GM23338 (cell line): Measurements from ENCODE around the gene FEM1B. TPM values are rescaled to one million over a fixed set of nuclear protein-coding genes. Genes with fewer than 3 reads are reported as not detected.

Experiments used
- ATAC-seq: fragments of 200-7000 bp; cut with Tn5 transposase; 3 replicates; pipeline ENCODE4 v1.9.1; 2020
- DNase-seq: peaks from one replicate; pipeline ENCODE4 v3.0.0-alpha.2; 2015; ENCODE audit warnings: low spot score
- H2AFZ ChIP-seq: fragments of 200-600 bp; sonication (generic); 2 replicates; pipeline ENCODE4 v1.8.0; 2016; ENCODE audit warnings: antibody characterized with exemption, mild to moderate bottlenecking, moderate library complexity
- H3F3A ChIP-seq: fragments of 200-600 bp; sonication (generic); replicated peaks from 2 replicates; pipeline ENCODE4 v1.8.0; 2017; ENCODE audit warnings: antibody characterized with exemption, mixed run types, low read depth
- H3K27ac ChIP-seq: fragments of 200-600 bp; sonication (generic); 2 replicates; pipeline ENCODE4 v1.6.1; 2016; ENCODE audit warnings: low read depth
- H3K27me3 ChIP-seq: fragments of 200-600 bp; sonication (generic); 2 replicates; pipeline ENCODE4 v1.8.0; 2016; ENCODE audit warnings: mild to moderate bottlenecking, mixed run types, moderate library complexity; ENCODE audit not compliant: insufficient read depth
- H3K36me3 ChIP-seq: fragments of 200-600 bp; sonication (generic); 2 replicates; pipeline ENCODE4 v1.8.0; 2016; ENCODE audit warnings: mild to moderate bottlenecking; ENCODE audit not compliant: insufficient read depth
- H3K4me1 ChIP-seq: fragments of 200-600 bp; sonication (generic); 2 replicates; pipeline ENCODE4 v1.8.0; 2016; ENCODE audit warnings: mild to moderate bottlenecking, moderate library complexity; ENCODE audit not compliant: insufficient read depth
- H3K4me2 ChIP-seq: fragments of 200-600 bp; sonication (generic); 2 replicates; pipeline ENCODE4 v1.7.1; 2017; ENCODE audit warnings: mixed run types
- H3K4me3 ChIP-seq: fragments of 200-600 bp; sonication (generic); 2 replicates; pipeline ENCODE4 v1.6.1; 2016; ENCODE audit warnings: mixed run types
- H3K79me2 ChIP-seq: fragments of 200-600 bp; sonication (generic); replicated peaks from 2 replicates; pipeline ENCODE4 v1.8.0; 2017; ENCODE audit warnings: mild to moderate bottlenecking; ENCODE audit not compliant: insufficient read depth
- H3K9me2 ChIP-seq: fragments of 200-600 bp; sonication (generic); 2 replicates; pipeline ENCODE4 v1.8.0; 2017; ENCODE audit not compliant: insufficient read depth
- H4K20me1 ChIP-seq: fragments of 200-600 bp; sonication (generic); replicated peaks from 2 replicates; pipeline ENCODE4 v1.8.0; 2017; ENCODE audit warnings: mild to moderate bottlenecking; ENCODE audit not compliant: insufficient read depth
- H3K27ac Mint-ChIP-seq: 2 replicates; pipeline ENCODE4 v1.8.0; 2020; ENCODE audit warnings: inconsistent platforms, mild to moderate bottlenecking, moderate library complexity, mixed read lengths
- H3K27me3 Mint-ChIP-seq: 3 replicates; pipeline ENCODE4 v1.8.0; 2022; ENCODE audit warnings: low read depth, mild to moderate bottlenecking, moderate library complexity, mixed read lengths, inconsistent platforms; ENCODE audit not compliant: insufficient read depth, poor library complexity
- H3K36me3 Mint-ChIP-seq: 3 replicates; pipeline ENCODE4 v1.8.0; 2021; ENCODE audit warnings: low read depth, mild to moderate bottlenecking, inconsistent platforms, moderate library complexity, mixed read lengths
- H3K4me1 Mint-ChIP-seq: 3 replicates; pipeline ENCODE4 v1.8.0; 2020; ENCODE audit warnings: mild to moderate bottlenecking, inconsistent platforms, mixed read lengths
- H3K4me3 Mint-ChIP-seq: 3 replicates; pipeline ENCODE4 v1.8.0; 2021; ENCODE audit warnings: moderate library complexity, mild to moderate bottlenecking, inconsistent platforms, mixed read lengths
- H3K9me3 Mint-ChIP-seq: 3 replicates; pipeline ENCODE4 v1.8.0; 2020; ENCODE audit warnings: moderate library complexity, mild to moderate bottlenecking, inconsistent platforms, mixed read lengths
- CREB1 ChIP-seq: fragments of 250-450 bp; sonication (Bioruptor Pico); IDR thresholded peaks from 2 replicates; pipeline ENCODE4 v1.5.0; 2020; ENCODE audit warnings: low read depth, mild to moderate bottlenecking, moderate library complexity
- CTCF ChIP-seq, 2 experiments: fragments of 200-600 bp in 1 of 2; sonication (generic) in 1 of 2; conservative IDR thresholded peaks; 2 replicates each; pipeline versions ENCODE4 v1.5.1 to v1.6.1; 2016 to 2017; ENCODE audit warnings: antibody characterized with exemption in 2 of 2, low read depth in 2 of 2, mild to moderate bottlenecking in 2 of 2, moderate library complexity in 1 of 2
- EZH2 ChIP-seq: fragments of 200-600 bp; sonication (generic); IDR thresholded peaks from one replicate; pipeline ENCODE4 v1.8.0; 2017; ENCODE audit warnings: antibody characterized with exemption, mild to moderate bottlenecking, low read depth; ENCODE audit not compliant: unreplicated experiment
- EZH2phosphoT487 ChIP-seq: fragments of 200-600 bp; sonication (generic); IDR thresholded peaks from one replicate; pipeline ENCODE4 v1.8.1; 2018; ENCODE audit warnings: antibody characterized with exemption; ENCODE audit not compliant: unreplicated experiment
- JUNB ChIP-seq: IDR thresholded peaks from one replicate; pipeline ENCODE4 v1.6.1; 2016; ENCODE audit warnings: antibody characterized with exemption; ENCODE audit not compliant: unreplicated experiment
- NANOG ChIP-seq: IDR thresholded peaks from 2 replicates; pipeline ENCODE4 v1.6.1; 2016; ENCODE audit warnings: antibody characterized with exemption, borderline replicate concordance
- POLR2AphosphoS5 ChIP-seq: IDR thresholded peaks from 2 replicates; pipeline ENCODE4 v1.6.1; 2016; ENCODE audit warnings: antibody characterized with exemption, low read depth
- REST ChIP-seq: IDR thresholded peaks from one replicate; pipeline ENCODE4 v1.6.1; 2018; ENCODE audit warnings: antibody characterized with exemption; ENCODE audit not compliant: unreplicated experiment
- STAT1 ChIP-seq: IDR thresholded peaks from one replicate; pipeline ENCODE4 v1.6.1; 2016; ENCODE audit warnings: antibody characterized with exemption; ENCODE audit not compliant: unreplicated experiment
- ZNF114 ChIP-seq: fragments of 250-450 bp; sonication (Bioruptor Pico); IDR thresholded peaks from 2 replicates; pipeline ENCODE4 v1.5.0; 2020; ENCODE audit warnings: mild to moderate bottlenecking, moderate library complexity
- ZNF331 ChIP-seq: fragments of 250-450 bp; sonication (Bioruptor Pico); IDR thresholded peaks from 2 replicates; pipeline ENCODE4 v1.5.0; 2020; ENCODE audit warnings: low read depth, mild to moderate bottlenecking, moderate library complexity
- ZNF462 ChIP-seq: fragments of 250-450 bp; sonication (Bioruptor Pico); IDR thresholded peaks from 2 replicates; pipeline ENCODE4 v1.5.0; 2020; ENCODE audit warnings: mild to moderate bottlenecking, moderate library complexity
- polyA plus RNA-seq: library from polyadenylated mRNA; unstranded; fragments of >200 nt; fragmentation: Nextera tagmentation; extraction: Ambion mirVana; gene quantifications from 2 replicates; pipeline ENCODE4 v1.2.1, GENCODE V29; 2016
- total RNA-seq: library from RNA; depleted of rRNA; stranded (reverse); fragments of >200 nt; shearing (Covaris generic); gene quantifications from 2 replicates; pipeline ENCODE4 v1.2.3, GENCODE V29; 2014
- TF ChIP-seq, protein P1 (sequence below): IDR thresholded peaks from 2 replicates; pipeline ENCODE4 v1.6.1; 2016; ENCODE audit warnings: antibody characterized with exemption

The FEM1B gene
- total and polyA plus RNA-seq, 2 experiments from 2014 or later, result 13.0 to 82.0 TPM

DNA sequence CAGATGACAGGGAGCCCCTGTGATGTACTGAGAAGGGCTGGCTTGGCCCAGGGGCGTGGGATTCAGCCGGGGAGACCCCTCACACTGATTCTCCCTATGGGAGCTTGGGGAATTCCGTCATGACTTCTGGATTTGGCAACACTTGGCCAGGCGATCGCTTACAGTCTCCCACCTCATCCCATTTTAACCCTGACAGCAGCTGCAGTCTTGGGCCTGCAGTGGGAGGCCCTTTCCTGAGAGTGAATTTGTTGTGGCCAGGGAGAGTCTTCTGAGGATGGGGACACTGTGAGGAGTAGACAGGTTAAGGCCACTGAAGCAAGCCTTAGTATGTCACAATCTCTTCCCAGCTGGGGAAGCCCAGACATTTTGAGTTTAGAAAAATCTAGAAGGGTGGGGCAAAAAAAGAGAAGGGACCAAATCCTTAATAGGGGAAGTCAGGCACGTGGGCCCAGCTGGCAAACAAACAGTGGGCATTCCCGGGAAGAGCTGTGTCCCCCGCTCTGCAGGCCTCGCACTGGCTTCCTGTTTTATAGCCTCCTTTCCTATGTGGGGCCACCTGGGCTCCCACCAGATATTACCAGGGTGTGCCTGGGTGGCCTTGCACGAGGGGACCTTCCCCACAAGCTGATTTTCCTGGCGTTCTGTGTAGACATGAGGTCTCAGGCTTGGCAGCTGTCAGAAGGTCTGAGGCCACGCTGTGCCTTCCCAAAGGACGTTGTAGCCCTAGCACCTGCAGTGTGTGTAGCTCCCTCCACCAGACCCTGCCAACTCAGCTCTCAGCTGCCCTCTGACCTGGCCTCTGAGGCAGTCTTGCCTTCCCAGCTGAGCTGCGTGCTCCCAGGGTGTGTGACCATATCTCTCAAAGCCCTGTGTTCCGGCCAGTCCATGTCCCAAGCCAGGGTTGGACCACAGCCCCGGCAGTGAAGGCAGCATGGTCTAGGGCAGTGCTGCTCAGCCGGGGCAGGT lies 64.5 kb downstream of the FEM1B start:
- no peak overlapping the region for H2AFZ ChIP-seq
- no peak for ATAC-seq
- H3K27ac Mint-ChIP-seq, result no peak overlapping the region

More for the DNA sequence above, 64.5 kb downstream of the FEM1B start:
- no peak overlapping the region for H3K4me3 ChIP-seq
- no peak overlapping the region for H3K4me3 Mint-ChIP-seq
- H3K9me3 Mint-ChIP-seq, result no peaks in the 10 kb centered on the region
- no peak overlapping the region for H3K4me2 ChIP-seq
- H3K9me2 ChIP-seq, result no peaks in the 10 kb centered on the region
- H3K36me3 Mint-ChIP-seq, result no peaks in the 10 kb centered on the region
- H3K4me1 Mint-ChIP-seq, result peaks cover 11% of the 10 kb centered on the region; the same call in 2 of the 3 replicates
- TF ChIP-seq REST, result no peak
- no peak for TF ChIP-seq NANOG
- no peak for TF ChIP-seq STAT1
- no peak for TF ChIP-seq ZNF114 (CRISPR knock-in tag)
- TF ChIP-seq EZH2, result no peak
- no peak for TF ChIP-seq JUNB
- no peak for TF ChIP-seq CREB1 (CRISPR knock-in tag)
- no peak for TF ChIP-seq POLR2AphosphoS5
- no peak for TF ChIP-seq CTCF (conservative IDR thresholded peaks at IDR 0.05; ENCODE audit: low read depth in 2 of 2)
- TF ChIP-seq EZH2phosphoT487, result no peak
- no peak for TF ChIP-seq ZNF462 (CRISPR knock-in tag)
- TF ChIP-seq, protein P1, sequence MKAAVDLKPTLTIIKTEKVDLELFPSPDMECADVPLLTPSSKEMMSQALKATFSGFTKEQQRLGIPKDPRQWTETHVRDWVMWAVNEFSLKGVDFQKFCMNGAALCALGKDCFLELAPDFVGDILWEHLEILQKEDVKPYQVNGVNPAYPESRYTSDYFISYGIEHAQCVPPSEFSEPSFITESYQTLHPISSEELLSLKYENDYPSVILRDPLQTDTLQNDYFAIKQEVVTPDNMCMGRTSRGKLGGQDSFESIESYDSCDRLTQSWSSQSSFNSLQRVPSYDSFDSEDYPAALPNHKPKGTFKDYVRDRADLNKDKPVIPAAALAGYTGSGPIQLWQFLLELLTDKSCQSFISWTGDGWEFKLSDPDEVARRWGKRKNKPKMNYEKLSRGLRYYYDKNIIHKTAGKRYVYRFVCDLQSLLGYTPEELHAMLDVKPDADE, result no peak
- no peak for TF ChIP-seq ZNF331 (CRISPR knock-in tag)
- H3K27me3 ChIP-seq, result no peaks in the 10 kb centered on the region
- no peak for DNase-seq
- no peaks in the 10 kb centered on the region for H3K4me1 ChIP-seq
- no peak overlapping the region for H3K27ac ChIP-seq
- no peaks in the 10 kb centered on the region for H3K36me3 ChIP-seq
- no peaks in the 10 kb centered on the region for H3F3A ChIP-seq
- no peaks in the 10 kb centered on the region for H3K79me2 ChIP-seq
- H4K20me1 ChIP-seq, result no peaks in the 10 kb centered on the region
- H3K27me3 Mint-ChIP-seq, result peaks cover 10% of the 10 kb centered on the region
